AG04450 (cell line): ENCODE data around the gene BRD3. TPM values are rescaled to one million over a fixed set of nuclear protein-coding genes. Genes with fewer than 3 reads are reported as not detected.
"Not testable (repeated sequence)": the region's sequence is repeated elsewhere in the genome, so short reads cannot be mapped to it uniquely, and the experiment has no call there.

Experiments used
- CTCF ChIA-PET: fragments of 300-600, 350-600 bp; formaldehyde crosslinking; extraction: SDS; loops from one replicate; lab custom pipeline; 2022; ENCODE audit warnings: antibody characterized with exemption, inconsistent platforms; lab: Charles Lee
- POLR2A ChIA-PET: fragments of 350-600 bp; formaldehyde crosslinking; extraction: SDS; loops from one replicate; lab custom pipeline; 2021; ENCODE audit warnings: antibody characterized with exemption, inconsistent platforms; lab: Yijun Ruan, JAX
- DNase-seq: peaks from one replicate; pipeline ENCODE4 v3.0.0-alpha.2; 2011; ENCODE audit warnings: low read depth, low spot score
- H3K27ac ChIP-seq: one replicate; pipeline ENCODE4 v1.5.1; 2012; ENCODE audit warnings: low read depth, low read length, control low read depth
- H3K27me3 ChIP-seq: one replicate; pipeline ENCODE4 v1.6.0; 2012; ENCODE audit warnings: low read length; ENCODE audit not compliant: control insufficient read depth, insufficient read depth
- H3K4me3 ChIP-seq: 2 replicates; pipeline ENCODE4 v1.5.1; 2011; ENCODE audit warnings: mild to moderate bottlenecking, low read depth, low read length, control low read depth
- H3K9me3 ChIP-seq: 2 replicates; pipeline ENCODE4 v1.5.1; 2012; ENCODE audit warnings: low read length; ENCODE audit not compliant: control insufficient read depth, insufficient read depth
- CTCF ChIP-seq: IDR thresholded peaks from 2 replicates; pipeline ENCODE4 v1.5.1; 2011; ENCODE audit warnings: low read depth, low read length, control low read depth, inconsistent platforms
- polyA minus RNA-seq: library from RNA; depleted of rRNA, polyadenylated mRNA; stranded (reverse); fragments of >200 nt; gene quantifications from 2 replicates; pipeline ENCODE4 v1.2.3, GENCODE V29; 2011; rRNA and poly(A)+ RNA removed
- polyA plus RNA-seq: library from polyadenylated mRNA; depleted of rRNA; stranded (reverse); fragments of >200 nt; gene quantifications from 2 replicates; pipeline ENCODE4 v1.2.3, GENCODE V29; 2011; rRNA removed

BRD3 gene
- polyA plus RNA-seq, result 7.1 and 7.2 TPM in 2 replicates
- polyA minus RNA-seq, result 8.3 and 12.5 TPM in 2 replicates

GRCh38 chr9:134067904-134068743, at the start of gene BRD3:
TSS of gene BRD3 (minus strand) at chr9:134068026. CDS start at chr9:134053477, 14,549 bp downstream.
- H3K27me3 ChIP-seq, result peaks cover 29% of the 10 kb centered on the region
- no peak within 1 kb of the TSS for H3K27ac ChIP-seq
- DNase-seq, result peak; percentile 52
- CTCF ChIA-PET, result no interaction called here
- no peak for TF ChIP-seq CTCF
- POLR2A ChIA-PET, result no interaction called here
- peak within 1 kb of the TSS; percentile 81 for H3K4me3 ChIP-seq
- peaks cover 5% of the 10 kb centered on the region; the same call in 1 of the 2 replicates for H3K9me3 ChIP-seq

GRCh38 chr9:134112561-134112960, 44.7 kb upstream of the BRD3 start:
- H3K9me3 ChIP-seq, result no peaks in the 10 kb centered on the region
- no peak overlapping the region for H3K4me3 ChIP-seq
- peaks cover 1% of the 10 kb centered on the region for H3K27me3 ChIP-seq
- POLR2A ChIA-PET, result no interaction called here
- CTCF ChIA-PET, result no interaction called here
- no peak overlapping the region for H3K27ac ChIP-seq
- no peak for TF ChIP-seq CTCF
- DNase-seq, result no peak

GRCh38 chr9:134111064-134111463, 43.2 kb upstream of the BRD3 start:
- DNase-seq, result no peak
- Histone ChIP-seq H3K9me3 (no peaks in the 10 kb centered on the region; the same call in 1 of the 2 replicates), H3K27ac (no peak overlapping the region), H3K4me3 (no peak overlapping the region), H3K27me3 (peaks cover 3% of the 10 kb centered on the region)
- CTCF ChIA-PET, result no interaction called here
- TF ChIP-seq CTCF, result no peak
- POLR2A ChIA-PET, result no interaction called here

- H3K4me3 ChIP-seq, result no peak overlapping the region
- no peak for TF ChIP-seq CTCF
- DNase-seq, result no peak
- ChIA-PET POLR2A (no interaction called here), CTCF (no interaction called here)
- H3K9me3 ChIP-seq, result peaks cover 8% of the 10 kb centered on the region
- H3K27ac ChIP-seq, result no peak overlapping the region
- H3K27me3 ChIP-seq, result peaks cover 12% of the 10 kb centered on the region
These were observed 35.7 kb upstream of the BRD3 start for GRCh38 chr9:134103391-134103998.

GRCh38 chr9:134101623-134102149, 33.9 kb upstream of the BRD3 start:
- H3K4me3 ChIP-seq, result no peak overlapping the region
- peaks cover 9% of the 10 kb centered on the region for H3K27me3 ChIP-seq
- no peak overlapping the region for H3K27ac ChIP-seq
- POLR2A ChIA-PET, result no interaction called here
- no peak for DNase-seq
- TF ChIP-seq CTCF, result no peak
- peaks cover 8% of the 10 kb centered on the region for H3K9me3 ChIP-seq
- CTCF ChIA-PET, result no interaction called here

GRCh38 chr9:134101133-134101532, 33.3 kb upstream of the BRD3 start:
- H3K4me3 ChIP-seq, POLR2A ChIA-PET, H3K9me3 ChIP-seq, H3K27ac ChIP-seq, CTCF ChIA-PET, DNase-seq: not testable (repeated sequence)
- H3K27me3 ChIP-seq, result peaks cover 10% of the 10 kb centered on the region
